ENCODE results near the gene SPOCK1.

DNA sequence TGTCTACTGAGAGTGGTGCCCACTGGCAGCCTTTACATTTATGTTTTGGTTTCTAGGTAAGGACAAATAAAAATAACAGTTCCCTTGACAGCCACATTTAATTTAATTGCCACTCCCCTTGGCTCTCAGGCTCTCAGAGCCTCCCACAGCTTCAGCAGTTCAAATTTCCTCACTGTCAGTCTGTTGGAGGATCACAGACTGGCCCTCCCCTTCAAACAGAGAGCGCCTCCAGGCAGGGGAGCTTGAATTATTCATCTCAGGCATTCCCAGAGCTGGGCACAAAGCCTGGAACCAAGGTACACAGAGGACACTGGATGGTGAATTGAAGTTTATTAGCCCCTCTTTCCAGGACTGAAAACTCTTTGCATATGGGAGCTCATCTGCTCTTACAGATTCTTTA, 407.7 kb downstream of the SPOCK1 start:
- TF ChIP-seq EZH2 (IDR thresholded peaks at IDR 0.05) (no peak), POLR2AphosphoS5 (IDR thresholded peaks at IDR 0.05; ENCODE audit: borderline replicate concordance, low read depth, low read length) (no peak), FOXP2 (optimal IDR thresholded peaks at IDR 0.05; ENCODE audit: control extremely low read depth, extremely low read length, insufficient read depth) (no peak)

All from SK-N-MC (cell line).